HFFc6 (cell line): Measurements from ENCODE around the gene IFI6. TPM values are rescaled to one million over a fixed set of nuclear protein-coding genes. Genes with fewer than 3 reads are reported as not detected.
"Not testable (repeated sequence)": the region's sequence is repeated elsewhere in the genome, so short reads cannot be mapped to it uniquely, and the experiment has no call there.

Experiments
- DNase-seq: peaks from one replicate; pipeline ENCODE4 v3.0.0-alpha.2; 2018
- H3K27ac Mint-ChIP-seq: 2 replicates; pipeline ENCODE4 v1.8.0; 2020; ENCODE audit warnings: mild to moderate bottlenecking, mixed read lengths
- H3K27me3 Mint-ChIP-seq: 2 replicates; pipeline ENCODE4 v1.8.0; 2021; ENCODE audit warnings: mild to moderate bottlenecking, moderate library complexity, mixed read lengths; ENCODE audit not compliant: insufficient read depth
- H3K36me3 Mint-ChIP-seq: 2 replicates; pipeline ENCODE4 v1.8.0; 2021; ENCODE audit warnings: low read depth, mixed read lengths
- H3K4me1 Mint-ChIP-seq: 2 replicates; pipeline ENCODE4 v1.8.0; 2020; ENCODE audit warnings: low read depth, mixed read lengths
- H3K4me3 Mint-ChIP-seq: 2 replicates; pipeline ENCODE4 v1.8.0; 2020; ENCODE audit warnings: mild to moderate bottlenecking, moderate library complexity, mixed read lengths
- H3K9me3 Mint-ChIP-seq: 2 replicates; pipeline ENCODE4 v1.8.0; 2020; ENCODE audit warnings: mild to moderate bottlenecking, mixed read lengths
- CTCF ChIP-seq: fragments of 200-600 bp; sonication (generic); IDR thresholded peaks from 2 replicates; pipeline ENCODE4 v1.5.0; 2021; ENCODE audit warnings: antibody characterized with exemption, mild to moderate bottlenecking
- total RNA-seq, 6 experiments: library from RNA; stranded (reverse); fragmentation: NEBNext Ultra II Directional; extraction: Animal tissue kit (Norgen Biotek cat#: 25700); gene quantifications; 2 replicates in 1 of 6; 3 replicates in 5 of 6; pipeline ENCODE4 v1.2.3, GENCODE V29; 2021

Gene IFI6
- total RNA-seq, 6 experiments from 2014 or later = 16.7 to 23.8 (median 20.5) TPM

DNA sequence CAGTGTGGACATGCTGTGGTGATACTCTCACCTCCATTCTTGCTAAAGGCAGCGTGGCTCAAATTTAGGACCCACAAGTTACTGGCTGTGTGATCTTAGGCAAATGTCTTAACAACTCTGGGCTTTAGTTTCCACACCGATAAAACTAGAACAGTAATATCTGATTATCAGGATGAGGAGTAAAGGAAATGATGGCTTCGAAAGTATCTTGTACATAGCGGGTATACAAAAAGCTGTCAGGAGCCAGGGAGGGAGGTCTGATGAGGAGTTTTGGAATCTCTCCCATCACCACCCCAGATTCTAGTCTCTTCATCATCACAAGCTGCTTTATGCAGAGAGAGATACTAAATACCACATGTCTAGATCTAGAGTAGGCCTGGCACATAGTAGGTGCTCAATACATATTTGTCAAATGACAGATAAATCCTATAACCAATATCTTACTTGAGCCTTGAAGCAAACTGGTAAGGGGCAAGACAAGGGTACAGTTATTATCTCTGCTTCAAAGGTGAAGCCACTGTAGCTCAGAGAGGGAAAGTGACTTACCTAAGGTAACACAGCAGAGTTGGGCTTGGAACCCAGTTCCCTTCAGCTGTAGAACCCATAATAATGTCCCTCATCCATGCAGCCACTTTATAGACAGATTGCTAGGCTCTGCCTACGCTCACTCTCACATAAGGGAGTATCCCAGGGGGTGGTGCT lies 27.5 kb downstream of the IFI6 start:
- Mint-ChIP-seq H3K4me1 (no peaks in the 10 kb centered on the region), H3K4me3 (no peak overlapping the region), H3K27ac (no peak overlapping the region), H3K27me3 (peaks cover 6% of the 10 kb centered on the region; the same call in 1 of the 2 replicates), H3K36me3 (no peaks in the 10 kb centered on the region), H3K9me3 (no peaks in the 10 kb centered on the region)
- no peak for DNase-seq
- TF ChIP-seq CTCF = no peak

- no peak overlapping the region for H3K27ac Mint-ChIP-seq
- peak; percentile 48 for DNase-seq
- no peak overlapping the region for H3K4me3 Mint-ChIP-seq
- no peaks in the 10 kb centered on the region for H3K4me1 Mint-ChIP-seq
- TF ChIP-seq CTCF = peak; percentile 84
- H3K27me3 Mint-ChIP-seq = peaks cover 6% of the 10 kb centered on the region; the same call in 1 of the 2 replicates
- no peaks in the 10 kb centered on the region for H3K36me3 Mint-ChIP-seq
- H3K9me3 Mint-ChIP-seq = no peaks in the 10 kb centered on the region
These were observed 28.2 kb downstream of the IFI6 start for GRCh38 chr1:27643600-27644368.

DNA sequence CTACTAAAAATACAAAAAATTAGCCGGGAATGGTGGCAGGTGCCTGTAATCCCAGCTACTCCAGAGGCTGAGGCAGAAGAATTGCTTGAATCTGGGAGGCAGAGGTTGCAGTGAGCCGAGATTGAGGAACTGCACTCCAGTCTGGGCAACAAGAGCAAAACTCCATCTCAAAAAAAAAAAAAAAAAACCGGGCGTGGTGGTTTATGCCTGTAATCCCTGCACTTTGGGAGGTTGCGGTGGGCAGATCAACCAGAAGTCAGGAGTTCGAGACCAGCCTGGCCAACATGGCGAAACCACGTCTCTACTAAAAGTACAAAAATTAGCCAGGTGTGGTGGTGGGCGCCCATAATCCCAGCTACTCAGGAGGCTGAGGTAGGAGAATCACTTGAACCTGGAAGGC lies 31.5 kb downstream of the IFI6 start:
- H3K9me3 Mint-ChIP-seq, H3K27me3 Mint-ChIP-seq, H3K4me1 Mint-ChIP-seq, H3K36me3 Mint-ChIP-seq, H3K4me3 Mint-ChIP-seq, H3K27ac Mint-ChIP-seq, DNase-seq: not testable (repeated sequence)

DNA sequence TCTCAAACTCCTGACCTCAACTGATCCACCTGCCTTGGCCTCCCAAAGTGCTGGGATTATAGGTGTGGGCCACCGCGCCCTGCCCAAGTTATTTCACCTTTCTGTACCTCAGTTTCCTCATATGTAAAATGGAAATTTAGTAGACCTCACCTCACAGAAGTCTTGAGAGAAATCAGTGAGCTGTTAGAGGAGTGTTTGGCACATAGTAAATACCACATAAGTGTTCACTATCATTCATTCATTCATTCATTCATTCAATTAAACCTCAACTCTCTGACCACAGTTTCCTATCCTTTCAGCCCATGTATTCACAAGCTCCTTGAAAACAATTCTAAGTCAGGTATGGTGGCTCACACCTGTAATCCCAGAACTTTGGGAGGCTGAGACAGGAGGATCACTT lies 33.2 kb downstream of the IFI6 start:
- H3K27ac Mint-ChIP-seq = no peak overlapping the region
- no peaks in the 10 kb centered on the region for H3K4me1 Mint-ChIP-seq
- H3K36me3 Mint-ChIP-seq = no peaks in the 10 kb centered on the region
- no peak for DNase-seq
- no peaks in the 10 kb centered on the region for H3K9me3 Mint-ChIP-seq
- peaks cover 17% of the 10 kb centered on the region for H3K27me3 Mint-ChIP-seq
- H3K4me3 Mint-ChIP-seq = no peak overlapping the region
- TF ChIP-seq CTCF = no peak

DNA sequence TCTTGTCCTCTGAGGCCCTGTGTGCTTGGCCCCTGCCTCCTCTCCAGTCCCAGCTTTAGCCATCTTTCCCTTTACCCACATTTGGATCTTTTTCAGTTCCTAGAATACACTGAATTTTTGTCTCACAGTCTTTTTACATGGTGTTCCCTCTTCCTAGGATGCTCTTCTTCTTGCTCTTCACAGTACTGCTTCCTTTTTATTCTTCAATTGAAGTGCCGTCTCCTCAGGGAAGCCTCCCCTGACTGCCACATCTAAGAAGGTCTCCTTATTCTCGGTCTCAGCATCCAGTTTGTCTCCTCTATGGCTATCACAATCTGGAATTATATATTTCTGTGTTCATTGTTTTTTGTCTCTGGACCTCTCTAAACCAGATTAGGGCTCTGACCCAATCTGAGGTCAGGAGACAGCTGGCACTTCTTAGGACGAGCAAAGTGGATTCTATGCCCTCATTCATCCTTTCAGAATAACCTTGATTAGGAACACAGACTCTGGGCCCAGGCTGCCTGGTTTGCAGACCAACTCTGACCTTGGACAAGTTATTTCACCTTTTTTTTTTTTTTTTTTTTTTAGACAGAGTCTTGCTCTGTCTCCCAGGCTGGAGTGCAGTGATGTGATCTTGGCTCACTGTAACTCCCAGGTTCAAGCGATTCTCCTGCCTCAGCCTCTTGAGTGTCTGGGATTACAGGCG lies 33.8 kb downstream of the IFI6 start:
- DNase-seq = no peak
- Mint-ChIP-seq H3K27me3 (peaks cover 22% of the 10 kb centered on the region), H3K9me3 (no peaks in the 10 kb centered on the region), H3K36me3 (no peaks in the 10 kb centered on the region), H3K4me1 (no peaks in the 10 kb centered on the region), H3K27ac (no peak overlapping the region), H3K4me3 (no peak overlapping the region)
- TF ChIP-seq CTCF = no peak
